ENCODE measurements around the gene PADI3.
"Not testable (repeated sequence)": the region's sequence is repeated elsewhere in the genome, so short reads cannot be mapped to it uniquely, and the experiment has no call there.

PADI3 gene

GRCh38 chr1:17318262-17318661, 69.4 kb downstream of the PADI3 start:
- no peak overlapping the region for H3K27ac ChIP-seq (replicated peaks)
- TF ChIP-seq REST (IDR thresholded peaks at IDR 0.05; ENCODE audit: insufficient replicate concordance, low read depth): no peak
- no peak for TF ChIP-seq CTCF (IDR thresholded peaks at IDR 0.05; ENCODE audit: insufficient read depth, low read length)
- no peak for TF ChIP-seq SPI1 (IDR thresholded peaks at IDR 0.05; ENCODE audit: borderline replicate concordance, low read depth)
- TF ChIP-seq POLR2AphosphoS5 (IDR thresholded peaks at IDR 0.05; ENCODE audit: low read depth): no peak
- TF ChIP-seq GABPA (IDR thresholded peaks at IDR 0.05; ENCODE audit: low read depth): no peak
- no peak overlapping the region for H3K4me3 ChIP-seq (replicated peaks; ENCODE audit: insufficient read depth, low read length)
- no peaks in the 10 kb centered on the region for H3K27me3 ChIP-seq (ENCODE audit: insufficient read depth, poor library complexity, severe bottlenecking)
- DNase-seq (ENCODE audit: low read depth in 1 of 2, low spot score in 1 of 2): no peak

GRCh38 chr1:17319561-17320350, 70.9 kb downstream of the PADI3 start:
- no peak for TF ChIP-seq SPI1 (IDR thresholded peaks at IDR 0.05; ENCODE audit: borderline replicate concordance, low read depth)
- no peak for TF ChIP-seq GABPA (IDR thresholded peaks at IDR 0.05; ENCODE audit: low read depth)
- no peak for TF ChIP-seq CTCF (IDR thresholded peaks at IDR 0.05; ENCODE audit: insufficient read depth, low read length)
- no peak for TF ChIP-seq POLR2AphosphoS5 (IDR thresholded peaks at IDR 0.05; ENCODE audit: low read depth)
- TF ChIP-seq REST (IDR thresholded peaks at IDR 0.05; ENCODE audit: insufficient replicate concordance, low read depth): no peak
- Histone ChIP-seq H3K4me3 (replicated peaks; ENCODE audit: insufficient read depth, low read length) (no peak overlapping the region), H3K27me3 (ENCODE audit: insufficient read depth, poor library complexity, severe bottlenecking) (no peaks in the 10 kb centered on the region), H3K27ac (replicated peaks) (no peak overlapping the region)
- no peak for DNase-seq (ENCODE audit: low read depth in 1 of 2, low spot score in 1 of 2)

- not testable (repeated sequence) for DNase-seq (ENCODE audit: low read depth in 1 of 2, low spot score in 1 of 2); H3K27ac ChIP-seq (replicated peaks); H3K27me3 ChIP-seq (ENCODE audit: insufficient read depth, poor library complexity, severe bottlenecking); H3K4me3 ChIP-seq (replicated peaks; ENCODE audit: insufficient read depth, low read length)
Observed at GRCh38 chr1:17321857-17322390, 73.0 kb downstream of the PADI3 start.

- no peaks in the 10 kb centered on the region for H3K27me3 ChIP-seq (ENCODE audit: insufficient read depth, poor library complexity, severe bottlenecking)
- no peak for DNase-seq (ENCODE audit: low read depth in 1 of 2, low spot score in 1 of 2)
- H3K4me3 ChIP-seq (replicated peaks; ENCODE audit: insufficient read depth, low read length): no peak overlapping the region
- TF ChIP-seq CTCF (IDR thresholded peaks at IDR 0.05; ENCODE audit: insufficient read depth, low read length): no peak
- no peak for TF ChIP-seq REST (IDR thresholded peaks at IDR 0.05; ENCODE audit: insufficient replicate concordance, low read depth)
- no peak for TF ChIP-seq POLR2AphosphoS5 (IDR thresholded peaks at IDR 0.05; ENCODE audit: low read depth)
- no peak for TF ChIP-seq GABPA (IDR thresholded peaks at IDR 0.05; ENCODE audit: low read depth)
- TF ChIP-seq SPI1 (IDR thresholded peaks at IDR 0.05; ENCODE audit: borderline replicate concordance, low read depth): no peak
- H3K27ac ChIP-seq (replicated peaks): no peak overlapping the region
Observed at GRCh38 chr1:17328855-17329254, 80.0 kb downstream of the PADI3 start.
